Measurements from ENCODE around the gene OSBPL5. TPM values are rescaled to one million over a fixed set of nuclear protein-coding genes. Genes with fewer than 3 reads are reported as not detected.

Gene OSBPL5
- total RNA-seq, 2 donors from 2014 or later, result 34.0 to 69.5 TPM

- Histone ChIP-seq H3K9ac (ENCODE audit: low read depth in 2 of 2, low read length in 2 of 2) (no peak overlapping the region), H3K27ac (no peak overlapping the region), H3K9me3 (no peaks in the 10 kb centered on the region), H3K36me3 (no peaks in the 10 kb centered on the region), H3K27me3 (no peaks in the 10 kb centered on the region), H3K4me3 (no peak overlapping the region), H3K4me1 (no peaks in the 10 kb centered on the region)
- TF ChIP-seq, protein P1, sequence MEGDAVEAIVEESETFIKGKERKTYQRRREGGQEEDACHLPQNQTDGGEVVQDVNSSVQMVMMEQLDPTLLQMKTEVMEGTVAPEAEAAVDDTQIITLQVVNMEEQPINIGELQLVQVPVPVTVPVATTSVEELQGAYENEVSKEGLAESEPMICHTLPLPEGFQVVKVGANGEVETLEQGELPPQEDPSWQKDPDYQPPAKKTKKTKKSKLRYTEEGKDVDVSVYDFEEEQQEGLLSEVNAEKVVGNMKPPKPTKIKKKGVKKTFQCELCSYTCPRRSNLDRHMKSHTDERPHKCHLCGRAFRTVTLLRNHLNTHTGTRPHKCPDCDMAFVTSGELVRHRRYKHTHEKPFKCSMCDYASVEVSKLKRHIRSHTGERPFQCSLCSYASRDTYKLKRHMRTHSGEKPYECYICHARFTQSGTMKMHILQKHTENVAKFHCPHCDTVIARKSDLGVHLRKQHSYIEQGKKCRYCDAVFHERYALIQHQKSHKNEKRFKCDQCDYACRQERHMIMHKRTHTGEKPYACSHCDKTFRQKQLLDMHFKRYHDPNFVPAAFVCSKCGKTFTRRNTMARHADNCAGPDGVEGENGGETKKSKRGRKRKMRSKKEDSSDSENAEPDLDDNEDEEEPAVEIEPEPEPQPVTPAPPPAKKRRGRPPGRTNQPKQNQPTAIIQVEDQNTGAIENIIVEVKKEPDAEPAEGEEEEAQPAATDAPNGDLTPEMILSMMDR (IDR thresholded peaks at IDR 0.05), result no peak
- no peak for DNase-seq
- intact Hi-C loops (cut with DNase I), result no loop called here
Observed at GRCh38 chr11:3192511-3193372, 27.6 kb upstream of the OSBPL5 start.

GRCh38 chr11:3191586-3192324, 26.6 kb upstream of the OSBPL5 start:
- H3K9ac ChIP-seq (ENCODE audit: low read depth in 2 of 2, low read length in 2 of 2), result no peak overlapping the region
- TF ChIP-seq, protein P1 (IDR thresholded peaks at IDR 0.05), result no peak
- intact Hi-C loops (cut with DNase I), result no loop called here
- no peak for DNase-seq
- H3K27me3 ChIP-seq, result no peaks in the 10 kb centered on the region
- no peaks in the 10 kb centered on the region for H3K9me3 ChIP-seq
- no peak overlapping the region for H3K27ac ChIP-seq
- no peaks in the 10 kb centered on the region for H3K36me3 ChIP-seq
- no peak overlapping the region for H3K4me3 ChIP-seq
- no peaks in the 10 kb centered on the region for H3K4me1 ChIP-seq

DNA sequence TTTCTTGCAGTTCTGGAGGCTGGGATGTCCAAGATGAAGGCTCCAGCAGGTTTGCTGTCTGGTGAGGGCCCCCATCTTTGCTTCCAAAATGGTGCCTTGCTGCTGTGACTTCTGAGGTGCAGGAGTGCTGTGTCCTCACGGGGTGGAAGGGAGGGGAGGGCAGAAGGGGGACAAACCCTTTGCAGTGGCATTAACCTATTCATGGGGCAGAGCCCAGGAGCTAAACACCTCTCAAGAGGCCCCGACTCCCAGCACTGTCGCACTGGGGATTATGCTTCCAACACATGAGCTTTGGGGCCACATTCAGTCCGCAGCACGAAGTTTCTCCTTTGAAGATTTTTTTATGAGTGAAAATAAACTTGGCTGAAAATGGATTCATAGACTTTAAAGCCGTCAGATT, 25.5 kb upstream of the OSBPL5 start:
- H3K4me1 ChIP-seq, result no peaks in the 10 kb centered on the region
- H3K9me3 ChIP-seq, result no peaks in the 10 kb centered on the region
- H3K36me3 ChIP-seq, result no peaks in the 10 kb centered on the region
- intact Hi-C loops (cut with DNase I), result no loop called here
- no peaks in the 10 kb centered on the region for H3K27me3 ChIP-seq
- no peak for DNase-seq
- H3K9ac ChIP-seq (ENCODE audit: low read depth in 2 of 2, low read length in 2 of 2), result no peak overlapping the region
- H3K27ac ChIP-seq, result no peak overlapping the region
- TF ChIP-seq, protein P1 (IDR thresholded peaks at IDR 0.05), result no peak
- H3K4me3 ChIP-seq, result no peak overlapping the region

DNA sequence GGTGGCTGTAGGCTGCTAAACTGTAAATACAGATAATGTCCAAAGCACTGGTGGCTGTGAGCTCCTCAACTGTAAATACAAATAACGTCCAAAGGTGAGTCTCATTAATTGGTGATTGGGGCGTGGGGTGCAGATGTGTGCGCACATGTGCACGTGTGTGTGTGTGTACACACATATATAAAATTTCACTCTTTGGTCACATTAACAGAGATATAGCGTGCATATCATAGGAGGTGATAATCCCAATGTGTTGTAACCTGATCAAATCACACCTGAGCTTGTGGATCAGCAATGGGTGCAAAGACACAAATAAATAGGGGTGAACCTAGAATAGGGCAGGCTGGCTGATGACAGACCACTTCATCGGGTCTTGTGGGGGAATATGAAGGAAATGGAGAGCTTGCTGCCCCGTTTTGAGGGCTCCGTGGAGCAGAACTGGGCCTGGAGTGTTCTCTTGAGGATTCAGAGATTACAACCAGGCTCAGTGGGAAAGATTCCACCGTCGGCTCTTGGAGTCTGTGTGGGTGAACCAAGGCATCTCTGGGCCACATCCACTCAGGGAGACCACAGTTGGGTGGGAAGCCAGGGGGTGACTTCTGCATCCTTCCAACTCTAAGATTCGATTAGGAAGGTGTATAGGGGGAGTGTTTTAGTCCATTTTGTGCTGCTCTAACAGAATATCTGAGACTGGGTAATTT, 24.9 kb upstream of the OSBPL5 start:
- TF ChIP-seq, protein P1 (IDR thresholded peaks at IDR 0.05), result no peak
- DNase-seq, result no peak
- no peaks in the 10 kb centered on the region for H3K27me3 ChIP-seq
- no peak overlapping the region for H3K27ac ChIP-seq
- H3K36me3 ChIP-seq, result no peaks in the 10 kb centered on the region
- no peak overlapping the region for H3K9ac ChIP-seq (ENCODE audit: low read depth in 2 of 2, low read length in 2 of 2)
- H3K4me3 ChIP-seq, result no peak overlapping the region
- no peaks in the 10 kb centered on the region for H3K9me3 ChIP-seq
- no peaks in the 10 kb centered on the region for H3K4me1 ChIP-seq
- intact Hi-C loops (cut with DNase I), result no loop called here

GRCh38 chr11:3189196-3189843, 24.2 kb upstream of the OSBPL5 start:
- Histone ChIP-seq H3K27me3 (no peaks in the 10 kb centered on the region), H3K4me3 (no peak overlapping the region), H3K36me3 (no peaks in the 10 kb centered on the region), H3K9me3 (no peaks in the 10 kb centered on the region), H3K4me1 (no peaks in the 10 kb centered on the region), H3K9ac (ENCODE audit: low read depth in 2 of 2, low read length in 2 of 2) (no peak overlapping the region), H3K27ac (no peak overlapping the region)
- intact Hi-C loops (cut with DNase I), result no loop called here
- TF ChIP-seq, protein P1 (IDR thresholded peaks at IDR 0.05), result no peak
- no peak for DNase-seq

Measured in colonic mucosa (tissue), 4 donors.